Smooth muscle cell (in vitro differentiated cells): ENCODE data around the gene LRP3. TPM values are rescaled to one million over a fixed set of nuclear protein-coding genes. Genes with fewer than 3 reads are reported as not detected.

Experiments
- DNase-seq: peaks from one replicate; lab custom pipeline; 2025; ENCODE audit not compliant: unreplicated experiment; lab: John Stamatoyannopoulos, UW
- H2AFZ ChIP-seq: fragments of 200-600 bp; sonication (generic); 2 replicates; pipeline ENCODE4 v1.6.0; 2016; ENCODE audit warnings: antibody characterized with exemption, low read depth, mild to moderate bottlenecking
- H3F3A ChIP-seq: fragments of 200-600 bp; sonication (generic); 2 replicates; pipeline ENCODE4 v1.6.0; 2017; ENCODE audit warnings: antibody characterized with exemption, low read depth
- H3K27ac ChIP-seq: fragments of 200-600 bp; sonication (generic); 2 replicates; pipeline ENCODE4 v1.5.1; 2016; ENCODE audit warnings: low read depth, mild to moderate bottlenecking
- H3K27me3 ChIP-seq: fragments of 200-600 bp; sonication (generic); 2 replicates; pipeline ENCODE4 v1.6.1; 2016; ENCODE audit warnings: low read depth, mild to moderate bottlenecking
- H3K36me3 ChIP-seq: fragments of 200-600 bp; sonication (generic); 2 replicates; pipeline ENCODE4 v1.5.1; 2016; ENCODE audit warnings: low read depth
- H3K4me1 ChIP-seq: fragments of 200-600 bp; sonication (generic); 2 replicates; pipeline ENCODE4 v1.5.1; 2016; ENCODE audit warnings: low read depth
- H3K4me2 ChIP-seq: fragments of 200-600 bp; sonication (generic); 2 replicates; pipeline ENCODE4 v1.6.0; 2016; ENCODE audit warnings: mild to moderate bottlenecking
- H3K4me3 ChIP-seq: fragments of 200-600 bp; sonication (generic); 2 replicates; pipeline ENCODE4 v1.5.1; 2016; ENCODE audit warnings: mild to moderate bottlenecking
- H3K79me2 ChIP-seq: fragments of 200-600 bp; sonication (generic); 2 replicates; pipeline ENCODE4 v1.6.0; 2016; ENCODE audit warnings: low read depth, mild to moderate bottlenecking
- H3K9ac ChIP-seq: fragments of 200-600 bp; sonication (generic); 2 replicates; pipeline ENCODE4 v1.6.0; 2016; ENCODE audit warnings: low read depth
- H3K9me3 ChIP-seq: fragments of 200-600 bp; sonication (generic); replicated peaks from 2 replicates; pipeline ENCODE4 v1.5.1; 2016; ENCODE audit warnings: low read depth
- H4K20me1 ChIP-seq: fragments of 200-600 bp; sonication (generic); 2 replicates; pipeline ENCODE4 v1.6.0; 2016; ENCODE audit warnings: low read depth
- WGBS: methylation state at CpG from one replicate; pipeline ENCODE4 v1.1.7; 2016; ENCODE audit warnings: low lambda C conversion rate; 5-methylcytosine and 5-hydroxymethylcytosine counted together
- polyA plus RNA-seq: library from polyadenylated mRNA; unstranded; fragments of >200 nt; fragmentation: Nextera tagmentation; extraction: Ambion mirVana; gene quantifications from 2 replicates; pipeline ENCODE4 v1.2.1, GENCODE V29; 2016
- total RNA-seq: library from RNA; depleted of rRNA; stranded (reverse); fragments of >200 nt; gene quantifications from 2 replicates; pipeline ENCODE4 v1.2.3, GENCODE V29; 2014
- TF ChIP-seq, protein P1 (sequence below): fragments of 200-600 bp; sonication (generic); IDR thresholded peaks from 2 replicates; pipeline ENCODE4 v1.5.1; 2017; ENCODE audit warnings: borderline replicate concordance, mild to moderate bottlenecking, antibody characterized with exemption; ENCODE audit not compliant: insufficient read depth, poor library complexity, severe bottlenecking

Gene LRP3
- total and polyA plus RNA-seq, 2 experiments from 2014 or later = 13.5 to 30.5 TPM

DNA sequence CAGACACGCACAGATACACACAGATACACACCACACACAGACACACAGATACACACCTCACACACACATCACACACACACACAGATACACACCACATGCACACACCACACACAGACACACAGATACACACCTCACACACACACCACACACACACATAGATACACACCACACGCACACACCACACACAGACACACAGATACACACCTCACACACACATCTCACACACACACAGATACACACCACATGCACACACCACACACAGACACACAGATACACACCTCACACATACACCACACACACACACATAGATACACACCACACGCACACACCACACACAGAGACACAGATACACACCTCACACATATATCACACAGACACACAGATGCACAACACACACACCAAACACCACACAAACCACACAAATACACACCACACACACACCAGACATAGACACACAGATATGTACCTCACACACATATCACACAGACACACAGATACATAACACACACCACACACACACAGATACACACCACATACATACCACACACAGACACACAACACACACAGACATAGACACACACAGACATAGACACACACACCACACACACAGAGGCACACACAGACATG lies 55.7 kb downstream of the LRP3 start:
- Histone ChIP-seq H3K4me2 (no peak overlapping the region), H3K27ac (no peak overlapping the region), H3K36me3 (no peaks in the 10 kb centered on the region), H3K9me3 (no peaks in the 10 kb centered on the region), H2AFZ (no peak overlapping the region), H3K4me3 (no peak overlapping the region), H3K4me1 (no peaks in the 10 kb centered on the region), H3K27me3 (no peaks in the 10 kb centered on the region), H3K79me2 (no peaks in the 10 kb centered on the region), H4K20me1 (no peaks in the 10 kb centered on the region), H3F3A (no peaks in the 10 kb centered on the region), H3K9ac (no peak overlapping the region)
- TF ChIP-seq, protein P1, sequence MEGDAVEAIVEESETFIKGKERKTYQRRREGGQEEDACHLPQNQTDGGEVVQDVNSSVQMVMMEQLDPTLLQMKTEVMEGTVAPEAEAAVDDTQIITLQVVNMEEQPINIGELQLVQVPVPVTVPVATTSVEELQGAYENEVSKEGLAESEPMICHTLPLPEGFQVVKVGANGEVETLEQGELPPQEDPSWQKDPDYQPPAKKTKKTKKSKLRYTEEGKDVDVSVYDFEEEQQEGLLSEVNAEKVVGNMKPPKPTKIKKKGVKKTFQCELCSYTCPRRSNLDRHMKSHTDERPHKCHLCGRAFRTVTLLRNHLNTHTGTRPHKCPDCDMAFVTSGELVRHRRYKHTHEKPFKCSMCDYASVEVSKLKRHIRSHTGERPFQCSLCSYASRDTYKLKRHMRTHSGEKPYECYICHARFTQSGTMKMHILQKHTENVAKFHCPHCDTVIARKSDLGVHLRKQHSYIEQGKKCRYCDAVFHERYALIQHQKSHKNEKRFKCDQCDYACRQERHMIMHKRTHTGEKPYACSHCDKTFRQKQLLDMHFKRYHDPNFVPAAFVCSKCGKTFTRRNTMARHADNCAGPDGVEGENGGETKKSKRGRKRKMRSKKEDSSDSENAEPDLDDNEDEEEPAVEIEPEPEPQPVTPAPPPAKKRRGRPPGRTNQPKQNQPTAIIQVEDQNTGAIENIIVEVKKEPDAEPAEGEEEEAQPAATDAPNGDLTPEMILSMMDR = no peak
- DNase-seq = no peak
- 86% methylated on average over 3 of the region's 3 CpGs for WGBS

DNA sequence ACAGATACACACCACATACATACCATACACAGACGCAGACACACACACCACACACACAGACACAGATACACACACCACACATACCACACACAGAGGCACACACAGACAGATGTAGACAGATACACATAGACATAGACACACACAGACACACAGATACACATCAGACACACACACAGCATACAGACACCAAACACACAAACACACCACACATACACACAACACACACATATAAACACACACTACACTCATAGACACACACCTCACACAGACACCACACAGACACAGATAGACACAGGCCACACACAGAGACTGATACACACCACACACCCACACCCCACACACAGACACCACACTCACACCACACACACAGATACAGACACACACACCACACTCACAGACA lies 56.4 kb downstream of the LRP3 start:
- Histone ChIP-seq H3K9me3 (no peaks in the 10 kb centered on the region), H3K9ac (no peak overlapping the region), H3K27me3 (no peaks in the 10 kb centered on the region), H3K27ac (no peak overlapping the region), H2AFZ (no peak overlapping the region), H3F3A (no peaks in the 10 kb centered on the region), H3K4me2 (no peak overlapping the region), H3K4me1 (no peaks in the 10 kb centered on the region), H3K36me3 (no peaks in the 10 kb centered on the region), H4K20me1 (no peaks in the 10 kb centered on the region), H3K4me3 (no peak overlapping the region), H3K79me2 (no peaks in the 10 kb centered on the region)
- 100% methylated on average over 1 of the region's 1 CpG for WGBS
- DNase-seq = no peak
- TF ChIP-seq, protein P1 = no peak

DNA sequence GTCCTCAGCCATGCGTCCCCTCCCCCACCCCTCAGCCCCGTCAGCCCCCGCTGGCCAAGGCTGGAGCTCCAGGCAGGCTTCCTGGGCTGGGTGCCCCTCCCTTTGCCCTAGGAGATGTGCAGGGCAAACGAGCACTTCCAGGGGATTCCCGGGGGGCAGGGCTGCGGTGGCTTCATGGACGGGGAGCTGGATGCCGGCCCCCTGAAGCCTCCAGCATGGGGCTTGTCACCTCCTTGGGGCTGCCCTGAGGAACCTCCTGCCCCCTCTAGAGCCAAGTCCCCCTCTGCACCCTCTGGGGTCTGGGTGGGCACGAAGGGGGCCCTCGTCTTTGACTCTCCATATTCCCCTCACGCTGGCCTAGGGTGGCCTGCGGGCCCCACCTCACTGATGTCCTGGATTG lies 56.9 kb downstream of the LRP3 start:
- TF ChIP-seq, protein P1 = no peak
- no peak overlapping the region for H3K4me2 ChIP-seq
- no peaks in the 10 kb centered on the region for H3K27me3 ChIP-seq
- no peak overlapping the region for H3K4me3 ChIP-seq
- H2AFZ ChIP-seq = no peak overlapping the region
- DNase-seq = no peak
- WGBS = 64% methylated on average over 9 of the region's 12 CpGs
- no peaks in the 10 kb centered on the region for H3K36me3 ChIP-seq
- no peak overlapping the region for H3K27ac ChIP-seq
- H3F3A ChIP-seq = no peaks in the 10 kb centered on the region
- no peaks in the 10 kb centered on the region for H4K20me1 ChIP-seq
- H3K9me3 ChIP-seq = no peaks in the 10 kb centered on the region
- H3K79me2 ChIP-seq = no peaks in the 10 kb centered on the region
- H3K9ac ChIP-seq = no peak overlapping the region
- no peaks in the 10 kb centered on the region for H3K4me1 ChIP-seq

DNA sequence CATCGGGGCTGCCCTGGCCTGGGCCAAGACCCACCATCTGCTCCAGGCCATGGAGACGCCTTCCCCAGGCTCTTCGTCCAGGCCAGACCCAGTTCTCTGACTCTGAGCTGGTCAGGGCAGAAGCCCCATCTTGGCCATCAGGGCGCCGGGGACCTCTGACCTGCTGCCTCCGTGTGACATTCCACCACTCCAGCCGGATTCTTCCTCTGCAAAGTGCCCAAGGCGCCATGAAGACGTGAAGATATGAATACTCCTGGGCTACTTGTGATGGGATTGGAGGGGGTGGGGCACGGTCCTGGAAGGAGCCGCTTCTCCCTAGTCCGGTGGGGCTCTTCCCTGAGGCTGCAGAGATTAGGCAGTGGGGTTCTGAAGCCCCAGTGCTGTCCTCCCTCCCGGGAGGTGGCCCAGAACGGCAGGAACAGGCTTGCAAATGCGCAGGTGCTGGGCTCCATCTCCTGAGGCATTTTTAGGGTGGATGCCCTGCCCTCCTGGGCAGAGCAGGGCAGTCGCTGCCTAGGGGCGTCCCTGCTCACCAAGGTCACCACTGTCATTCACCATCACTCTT lies 57.5 kb downstream of the LRP3 start:
- TF ChIP-seq, protein P1 = no peak
- H2AFZ ChIP-seq = no peak overlapping the region
- no peaks in the 10 kb centered on the region for H3K27me3 ChIP-seq
- no peak overlapping the region for H3K27ac ChIP-seq
- 86% methylated on average over 17 of the region's 17 CpGs for WGBS
- no peaks in the 10 kb centered on the region for H3K9me3 ChIP-seq
- no peaks in the 10 kb centered on the region for H3K4me1 ChIP-seq
- H3K4me2 ChIP-seq = no peak overlapping the region
- no peaks in the 10 kb centered on the region for H3F3A ChIP-seq
- no peaks in the 10 kb centered on the region for H3K79me2 ChIP-seq
- DNase-seq = no peak
- no peak overlapping the region for H3K4me3 ChIP-seq
- no peak overlapping the region for H3K9ac ChIP-seq
- H4K20me1 ChIP-seq = no peaks in the 10 kb centered on the region
- H3K36me3 ChIP-seq = no peaks in the 10 kb centered on the region
